RWPE2 (cell line): ENCODE results near the gene SHKBP1.

ENCODE experiments used
- ATAC-seq: fragments of 200-7000 bp; cut with Tn5 transposase; 3 replicates; pipeline ENCODE4 v1.9.1; 2021; ENCODE audit warnings: low read depth
- DNase-seq: peaks from one replicate; pipeline ENCODE4 v3.0.0-alpha.2; 2020; ENCODE audit warnings: low spot score
- H3K27ac ChIP-seq: fragments of 450-650 bp; 2 replicates; pipeline ENCODE4 v1.5.1; 2017; ENCODE audit warnings: mild to moderate bottlenecking; ENCODE audit not compliant: poor library complexity, severe bottlenecking
- H3K27me3 ChIP-seq: fragments of 250-450 bp; sonication (Bioruptor Pico); 2 replicates; pipeline ENCODE4 v1.5.1; 2021; ENCODE audit warnings: mild to moderate bottlenecking, moderate library complexity; ENCODE audit not compliant: insufficient read depth, poor library complexity, severe bottlenecking
- H3K36me3 ChIP-seq: fragments of 250-450 bp; sonication (Bioruptor Pico); 2 replicates; pipeline ENCODE4 v1.5.1; 2020; ENCODE audit warnings: low read depth, mild to moderate bottlenecking, moderate library complexity
- H3K4me1 ChIP-seq: fragments of 250-450 bp; sonication (Bioruptor Pico); 2 replicates; pipeline ENCODE4 v1.5.1; 2021; ENCODE audit warnings: mild to moderate bottlenecking, moderate library complexity; ENCODE audit not compliant: insufficient read depth, poor library complexity, severe bottlenecking
- H3K4me3 ChIP-seq: fragments of 250-450 bp; sonication (Bioruptor Pico); 2 replicates; pipeline ENCODE4 v1.5.1; 2021; ENCODE audit warnings: mild to moderate bottlenecking, moderate library complexity; ENCODE audit not compliant: severe bottlenecking
- H3K9me3 ChIP-seq: fragments of 250-450 bp; sonication (Bioruptor Pico); 2 replicates; pipeline ENCODE4 v1.5.1; 2021; ENCODE audit warnings: mild to moderate bottlenecking, moderate library complexity; ENCODE audit not compliant: severe bottlenecking
- CTCF ChIP-seq: fragments of 450-650 bp; IDR thresholded peaks from one replicate; pipeline ENCODE4 v1.5.1; 2017; ENCODE audit warnings: mild to moderate bottlenecking, moderate library complexity; ENCODE audit not compliant: poor library complexity, severe bottlenecking

SHKBP1 gene

GRCh38 chr19:40611096-40611495 lies 34.4 kb downstream of the SHKBP1 start:
- peak overlapping the region; percentile 24 for H3K4me3 ChIP-seq
- no peak for TF ChIP-seq CTCF
- H3K4me1 ChIP-seq: peaks cover 11% of the 10 kb centered on the region
- H3K27me3 ChIP-seq: no peaks in the 10 kb centered on the region
- peak; percentile 77 for DNase-seq
- peaks cover 22% of the 10 kb centered on the region for H3K36me3 ChIP-seq
- H3K9me3 ChIP-seq: no peaks in the 10 kb centered on the region
- ATAC-seq: peak; percentile 22
- peak overlapping the region; percentile 84 for H3K27ac ChIP-seq

- Histone ChIP-seq H3K27ac (peak overlapping the region; percentile 84), H3K9me3 (no peaks in the 10 kb centered on the region), H3K36me3 (peaks cover 28% of the 10 kb centered on the region), H3K27me3 (no peaks in the 10 kb centered on the region), H3K4me1 (peaks cover 11% of the 10 kb centered on the region), H3K4me3 (no peak overlapping the region)
- TF ChIP-seq CTCF: no peak
- ATAC-seq: no peak
- DNase-seq: no peak
Measured at GRCh38 chr19:40611900-40612698, 35.4 kb downstream of the SHKBP1 start.

GRCh38 chr19:40612831-40613689 lies 36.4 kb downstream of the SHKBP1 start:
- Histone ChIP-seq H3K4me1 (peaks cover 8% of the 10 kb centered on the region), H3K27ac (peak overlapping the region; percentile 77), H3K36me3 (peaks cover 33% of the 10 kb centered on the region), H3K4me3 (peak overlapping the region; percentile 35), H3K9me3 (no peaks in the 10 kb centered on the region), H3K27me3 (no peaks in the 10 kb centered on the region)
- DNase-seq (peak; percentile 75), ATAC-seq (no peak; the same call in 2 of the 3 replicates)
- no peak for TF ChIP-seq CTCF

GRCh38 chr19:40613690-40614621 lies 37.3 kb downstream of the SHKBP1 start:
- H3K27ac ChIP-seq: peak overlapping the region; percentile 77
- no peak for TF ChIP-seq CTCF
- peak overlapping the region; percentile 35 for H3K4me3 ChIP-seq
- H3K4me1 ChIP-seq: peaks cover 8% of the 10 kb centered on the region
- H3K9me3 ChIP-seq: no peaks in the 10 kb centered on the region
- ATAC-seq (peak; percentile 56), DNase-seq (peak; percentile 89)
- H3K27me3 ChIP-seq: no peaks in the 10 kb centered on the region
- H3K36me3 ChIP-seq: peaks cover 42% of the 10 kb centered on the region
